ENCODE results near the gene PERCC1. TPM values are rescaled to one million over a fixed set of nuclear protein-coding genes. Genes with fewer than 3 reads are reported as not detected.

Gene PERCC1
- total RNA-seq, 1 experiment from 2014 or later = not detected

- no TSS peak for BruUV-seq (replicated peaks)
- H3K9me2 ChIP-seq (replicated peaks; ENCODE audit: low read length) = no peaks in the 10 kb centered on the region
- H3K9me3 ChIP-seq (ENCODE audit: low read length) = no peaks in the 10 kb centered on the region
- CTCF ChIA-PET = no interaction called here
- H3K4me3 ChIP-seq (ENCODE audit: low read length) = no peak overlapping the region
- DNase-seq = no peak
- H2AFZ ChIP-seq (ENCODE audit: low read length) = no peak overlapping the region
- no peaks in the 10 kb centered on the region for H3K27me3 ChIP-seq (ENCODE audit: low read length)
- H3K36me3 ChIP-seq (ENCODE audit: low read depth, low read length) = no peaks in the 10 kb centered on the region
- no peak overlapping the region for H3K9ac ChIP-seq (ENCODE audit: low read length)
- intact Hi-C loops (cut with micrococcal nuclease) = no loop called here
- no peak overlapping the region for H3K4me2 ChIP-seq (ENCODE audit: low read length)
- no peaks in the 10 kb centered on the region for H3K4me1 ChIP-seq (ENCODE audit: insufficient read depth, low read length)
- POLR2A ChIA-PET (ENCODE audit: unreplicated experiment) = no interaction called here
- no peaks in the 10 kb centered on the region for H3F3A ChIP-seq (ENCODE audit: low read length, unreplicated experiment)
- no peak overlapping the region for H3K27ac ChIP-seq (ENCODE audit: low read length)
- H3K79me2 ChIP-seq (ENCODE audit: low read length) = no peaks in the 10 kb centered on the region
- no peaks in the 10 kb centered on the region for H4K20me1 ChIP-seq (ENCODE audit: low read length)
- ATAC-seq = no peak
- TF ChIP-seq CTCF (conservative IDR thresholded peaks at IDR 0.05; ENCODE audit: low read depth, low read length) (no peak), EZH2phosphoT487 (IDR thresholded peaks at IDR 0.05; ENCODE audit: borderline replicate concordance, low read length) (no peak), EZH2 (IDR thresholded peaks at IDR 0.05; ENCODE audit: low read length, unreplicated experiment) (no peak)
Observed at GRCh38 chr16:1450841-1451240, 20.0 kb downstream of the PERCC1 start.

GRCh38 chr16:1451702-1452392, 21.0 kb downstream of the PERCC1 start:
- H3K9ac ChIP-seq (ENCODE audit: low read length) = no peak overlapping the region

More at GRCh38 chr16:1451702-1452392, 21.0 kb downstream of the PERCC1 start:
- no peaks in the 10 kb centered on the region for H3K4me1 ChIP-seq (ENCODE audit: insufficient read depth, low read length)
- no peak overlapping the region for H3K27ac ChIP-seq (ENCODE audit: low read length)
- ChIA-PET POLR2A (ENCODE audit: unreplicated experiment) (no interaction called here), CTCF (no interaction called here)
- H3K9me2 ChIP-seq (replicated peaks; ENCODE audit: low read length) = no peaks in the 10 kb centered on the region
- no peaks in the 10 kb centered on the region for H3K79me2 ChIP-seq (ENCODE audit: low read length)
- ATAC-seq (no peak), DNase-seq (no peak)
- no peaks in the 10 kb centered on the region for H3F3A ChIP-seq (ENCODE audit: low read length, unreplicated experiment)
- no TSS peak for BruUV-seq (replicated peaks)
- TF ChIP-seq EZH2 (IDR thresholded peaks at IDR 0.05; ENCODE audit: low read length, unreplicated experiment) = no peak
- no peak for TF ChIP-seq CTCF (conservative IDR thresholded peaks at IDR 0.05; ENCODE audit: low read depth, low read length)
- no peak for TF ChIP-seq EZH2phosphoT487 (IDR thresholded peaks at IDR 0.05; ENCODE audit: borderline replicate concordance, low read length)
- H3K36me3 ChIP-seq (ENCODE audit: low read depth, low read length) = no peaks in the 10 kb centered on the region
- no peak overlapping the region for H3K4me3 ChIP-seq (ENCODE audit: low read length)
- no peak overlapping the region for H3K4me2 ChIP-seq (ENCODE audit: low read length)
- no peaks in the 10 kb centered on the region for H3K9me3 ChIP-seq (ENCODE audit: low read length)
- H3K27me3 ChIP-seq (ENCODE audit: low read length) = no peaks in the 10 kb centered on the region
- H2AFZ ChIP-seq (ENCODE audit: low read length) = no peak overlapping the region
- no peaks in the 10 kb centered on the region for H4K20me1 ChIP-seq (ENCODE audit: low read length)
- intact Hi-C loops (cut with micrococcal nuclease) = no loop called here

All from PC-3 (cell line).